Suprapubic skin (tissue), 4 donors: ENCODE measurements around the gene CDK5R1. TPM values are rescaled to one million over a fixed set of nuclear protein-coding genes. Genes with fewer than 3 reads are reported as not detected.

ENCODE experiments used
- DNase-seq, 2 donors: peaks; one replicate each; pipeline ENCODE4 v3.0.0-alpha.2; 2019; ENCODE audit warnings: low spot score in 2 of 2
- H3K27ac ChIP-seq: fragments of 200-600 bp; sonication (generic); one replicate; pipeline ENCODE4 v1.5.1; 2019
- H3K27me3 ChIP-seq: fragments of 200-600 bp; sonication (generic); one replicate; pipeline ENCODE4 v1.5.1; 2019
- H3K36me3 ChIP-seq: fragments of 200-600 bp; sonication (generic); one replicate; pipeline ENCODE4 v1.5.1; 2019
- H3K4me1 ChIP-seq: fragments of 200-600 bp; sonication (generic); one replicate; pipeline ENCODE4 v1.5.1; 2019
- H3K4me3 ChIP-seq: fragments of 200-600 bp; sonication (generic); one replicate; pipeline ENCODE4 v1.5.1; 2019; ENCODE audit warnings: mild to moderate bottlenecking
- H3K9me3 ChIP-seq: fragments of 200-600 bp; sonication (generic); one replicate; pipeline ENCODE4 v1.5.1; 2019
- CTCF ChIP-seq, 2 donors: fragments of 200-600 bp in 1 of 2; fragments of 450-650 bp in 1 of 2; sonication (generic) in 1 of 2; IDR thresholded peaks; one replicate each; pipeline ENCODE4 v1.5.1; 2016 to 2019; ENCODE audit warnings: antibody characterized with exemption in 2 of 2, mild to moderate bottlenecking in 1 of 2, moderate library complexity in 1 of 2
- EP300 ChIP-seq: sonication (generic); formaldehyde crosslinking; IDR thresholded peaks from one replicate; pipeline ENCODE4 v1.6.1; 2017; ENCODE audit warnings: antibody characterized with exemption
- POLR2A ChIP-seq, 2 donors: fragments of 450-650 bp; IDR thresholded peaks; one replicate each; pipeline ENCODE4 v1.6.1; 2017; ENCODE audit warnings: antibody characterized with exemption in 2 of 2, mild to moderate bottlenecking in 2 of 2, moderate library complexity in 2 of 2
- POLR2AphosphoS5 ChIP-seq, 3 donors: sonication (generic); formaldehyde crosslinking; IDR thresholded peaks; one replicate each; pipeline ENCODE4 v1.6.1; 2017; ENCODE audit warnings: antibody characterized with exemption in 3 of 3
- WGBS: methylation state at CpG from one replicate; pipeline ENCODE4 v1.1.5; 2018; 5-methylcytosine and 5-hydroxymethylcytosine counted together
- total RNA-seq, 4 donors: library from RNA; depleted of rRNA; stranded (reverse); fragments of >200 nt; gene quantifications; one replicate each; pipeline ENCODE4 v1.1.0, GENCODE V29; 2016

Gene CDK5R1
- total RNA-seq, 4 donors from 2014 or later, result 3.5 to 6.9 (median 5.5) TPM

GRCh38 chr17:32470405-32471167 lies 16.2 kb upstream of the CDK5R1 start:
- Histone ChIP-seq H3K27ac (no peak overlapping the region), H3K9me3 (no peaks in the 10 kb centered on the region), H3K4me1 (no peaks in the 10 kb centered on the region), H3K27me3 (no peaks in the 10 kb centered on the region), H3K4me3 (no peak overlapping the region), H3K36me3 (peaks cover 95% of the 10 kb centered on the region)
- TF ChIP-seq POLR2AphosphoS5 (IDR thresholded peaks at IDR 0.05) (no peak), POLR2A (IDR thresholded peaks at IDR 0.05) (no peak)
- WGBS, result 95% methylated on average over 6 of the region's 6 CpGs
- DNase-seq, result no peak

GRCh38 chr17:32471652-32472051 lies 15.1 kb upstream of the CDK5R1 start:
- 94% methylated on average over 4 of the region's 4 CpGs for WGBS
- H3K9me3 ChIP-seq, result no peaks in the 10 kb centered on the region
- DNase-seq, result no peak
- no peak overlapping the region for H3K27ac ChIP-seq
- H3K36me3 ChIP-seq, result peaks cover 96% of the 10 kb centered on the region
- no peaks in the 10 kb centered on the region for H3K4me1 ChIP-seq
- no peak for TF ChIP-seq CTCF (IDR thresholded peaks at IDR 0.05)
- TF ChIP-seq POLR2A (IDR thresholded peaks at IDR 0.05), result no peak
- no peaks in the 10 kb centered on the region for H3K27me3 ChIP-seq
- no peak overlapping the region for H3K4me3 ChIP-seq

- H3K9me3 ChIP-seq, result no peaks in the 10 kb centered on the region
- peaks cover 99% of the 10 kb centered on the region for H3K36me3 ChIP-seq
- 88% methylated on average over 3 of the region's 3 CpGs for WGBS
- H3K27me3 ChIP-seq, result no peaks in the 10 kb centered on the region
- H3K4me1 ChIP-seq, result no peaks in the 10 kb centered on the region
- H3K27ac ChIP-seq, result no peak overlapping the region
- no peak for DNase-seq
- no peak for TF ChIP-seq EP300
- no peak for TF ChIP-seq CTCF (IDR thresholded peaks at IDR 0.05)
- no peak for TF ChIP-seq POLR2AphosphoS5 (IDR thresholded peaks at IDR 0.05)
- TF ChIP-seq POLR2A (IDR thresholded peaks at IDR 0.05), result no peak
- H3K4me3 ChIP-seq, result no peak overlapping the region
These were observed 11.5 kb upstream of the CDK5R1 start for GRCh38 chr17:32475258-32475657.

- H3K4me1 ChIP-seq, result no peaks in the 10 kb centered on the region
- TF ChIP-seq POLR2A (IDR thresholded peaks at IDR 0.05), result no peak
- no peak for TF ChIP-seq POLR2AphosphoS5 (IDR thresholded peaks at IDR 0.05)
- no peak for TF ChIP-seq CTCF (IDR thresholded peaks at IDR 0.05)
- TF ChIP-seq EP300, result no peak
These were observed 9.6 kb upstream of the CDK5R1 start for GRCh38 chr17:32477220-32477619.

GRCh38 chr17:32479074-32479617 lies 7.6 kb upstream of the CDK5R1 start:
- H3K27me3 ChIP-seq, result no peaks in the 10 kb centered on the region
- H3K27ac ChIP-seq, result no peak overlapping the region
- no peak overlapping the region for H3K4me3 ChIP-seq
- DNase-seq, result no peak
- peaks cover 76% of the 10 kb centered on the region for H3K36me3 ChIP-seq
- peaks cover 12% of the 10 kb centered on the region for H3K4me1 ChIP-seq
- WGBS, result 51% methylated on average over 5 of the region's 5 CpGs
- no peak for TF ChIP-seq EP300
- H3K9me3 ChIP-seq, result no peaks in the 10 kb centered on the region

More at GRCh38 chr17:32477220-32477619, 9.6 kb upstream of the CDK5R1 start:
- Histone ChIP-seq H3K4me3 (no peak overlapping the region), H3K27me3 (no peaks in the 10 kb centered on the region), H3K36me3 (peaks cover 96% of the 10 kb centered on the region), H3K27ac (no peak overlapping the region), H3K9me3 (no peaks in the 10 kb centered on the region)
- 94% methylated on average over 8 of the region's 8 CpGs for WGBS
- DNase-seq, result no peak

- H3K9me3 ChIP-seq, result no peaks in the 10 kb centered on the region
- TF ChIP-seq EP300, result no peak
- TF ChIP-seq CTCF (IDR thresholded peaks at IDR 0.05), result no peak
- TF ChIP-seq POLR2AphosphoS5 (IDR thresholded peaks at IDR 0.05), result no peak
- no peak for TF ChIP-seq POLR2A (IDR thresholded peaks at IDR 0.05)
- 82% methylated on average over 8 of the region's 8 CpGs for WGBS
- peaks cover 56% of the 10 kb centered on the region for H3K36me3 ChIP-seq
- H3K4me1 ChIP-seq, result peaks cover 23% of the 10 kb centered on the region
- no peak overlapping the region for H3K4me3 ChIP-seq
- no peak for DNase-seq
- H3K27me3 ChIP-seq, result no peaks in the 10 kb centered on the region
- no peak overlapping the region for H3K27ac ChIP-seq
These were observed 5.6 kb upstream of the CDK5R1 start for GRCh38 chr17:32481193-32481592.
